Liver (tissue), 9 donors: Measurements from ENCODE around the gene CIB4. TPM values are rescaled to one million over a fixed set of nuclear protein-coding genes. Genes with fewer than 3 reads are reported as not detected.

Experiments used
- DNase-seq: peaks from one replicate; pipeline ENCODE4 v3.0.0-alpha.2; 2017; ENCODE audit warnings: low spot score
- H3K27ac ChIP-seq, 2 donors: one replicate each; pipeline ENCODE4 v1.7.0; 2013; ENCODE audit warnings: inconsistent platforms in 2 of 2, low read length in 2 of 2, control low read depth in 1 of 2, low read depth in 1 of 2, mild to moderate bottlenecking in 1 of 2
- H3K27me3 ChIP-seq, 4 donors: one replicate each; pipeline versions ENCODE4 v1.6.1 to v1.7.0; 2013; ENCODE audit warnings: low read length in 3 of 4, inconsistent platforms in 1 of 4, mild to moderate bottlenecking in 1 of 4, moderate library complexity in 1 of 4; ENCODE audit not compliant: control insufficient read depth in 4 of 4, insufficient read depth in 4 of 4
- H3K36me3 ChIP-seq, 4 donors: one replicate each; pipeline versions ENCODE4 v1.6.1 to v1.7.0; 2013; ENCODE audit warnings: low read length in 3 of 4, mild to moderate bottlenecking in 3 of 4, low read depth in 1 of 4, moderate library complexity in 1 of 4; ENCODE audit not compliant: control insufficient read depth in 4 of 4, insufficient read depth in 3 of 4
- H3K4me1 ChIP-seq, 4 donors: one replicate each; pipeline versions ENCODE4 v1.6.1 to v1.7.0; 2013; ENCODE audit warnings: low read length in 3 of 4, mild to moderate bottlenecking in 3 of 4, moderate library complexity in 1 of 4; ENCODE audit not compliant: control insufficient read depth in 4 of 4, insufficient read depth in 4 of 4
- H3K4me3 ChIP-seq, 3 donors: one replicate each; pipeline versions ENCODE4 v1.6.1 to v1.7.0; 2013; ENCODE audit warnings: low read length in 3 of 3, control low read depth in 1 of 3, low read depth in 1 of 3, mild to moderate bottlenecking in 1 of 3
- H3K9ac ChIP-seq, 2 donors: one replicate each; pipeline ENCODE4 v1.7.0; 2013; ENCODE audit warnings: low read length in 2 of 2, mild to moderate bottlenecking in 2 of 2, moderate library complexity in 2 of 2, control low read depth in 1 of 2, low read depth in 1 of 2
- H3K9me3 ChIP-seq, 4 donors: one replicate each; pipeline versions ENCODE4 v1.6.1 to v1.7.0; 2013; ENCODE audit warnings: low read length in 3 of 4; ENCODE audit not compliant: control insufficient read depth in 4 of 4
- EGR1 ChIP-seq, 2 donors: IDR thresholded peaks; 2 replicates each; pipeline ENCODE4 v1.6.1; 2016 to 2018; ENCODE audit warnings: antibody characterized with exemption in 2 of 2, low read depth in 2 of 2
- FOXA1 ChIP-seq: IDR thresholded peaks from 2 replicates; pipeline ENCODE4 v1.6.1; 2016; ENCODE audit warnings: antibody characterized with exemption
- FOXA2 ChIP-seq: IDR thresholded peaks from 2 replicates; pipeline ENCODE4 v1.6.1; 2016; ENCODE audit warnings: antibody characterized with exemption
- GABPA ChIP-seq, 2 donors: IDR thresholded peaks in 1 of 2; conservative IDR thresholded peaks in 1 of 2; 2 replicates each; pipeline ENCODE4 v1.6.1; 2016; ENCODE audit warnings: antibody characterized with exemption in 2 of 2, mild to moderate bottlenecking in 1 of 2, moderate library complexity in 1 of 2
- HNF4A ChIP-seq, 2 donors: conservative IDR thresholded peaks; 2 replicates each; pipeline ENCODE4 v1.6.1; 2016; ENCODE audit warnings: antibody characterized with exemption in 2 of 2, mild to moderate bottlenecking in 2 of 2
- HNF4G ChIP-seq: IDR thresholded peaks from 2 replicates; pipeline ENCODE4 v1.6.1; 2016; ENCODE audit warnings: antibody characterized with exemption
- JUND ChIP-seq, 2 donors: IDR thresholded peaks; 2 replicates each; pipeline ENCODE4 v1.6.1; 2016; ENCODE audit warnings: antibody characterized with exemption in 2 of 2
- NR2F2 ChIP-seq: IDR thresholded peaks from 2 replicates; pipeline ENCODE4 v1.6.1; 2016; ENCODE audit warnings: antibody characterized with exemption
- RAD21 ChIP-seq, 2 donors: IDR thresholded peaks; 2 replicates each; pipeline ENCODE4 v1.6.1; 2016; ENCODE audit warnings: antibody characterized with exemption in 2 of 2, mild to moderate bottlenecking in 2 of 2
- RXRA ChIP-seq, 2 donors: IDR thresholded peaks; 2 replicates each; pipeline ENCODE4 v1.6.1; 2017 to 2018; ENCODE audit warnings: antibody characterized with exemption in 2 of 2, mild to moderate bottlenecking in 1 of 2
- SP1 ChIP-seq: IDR thresholded peaks from 2 replicates; pipeline ENCODE4 v1.6.1; 2018; ENCODE audit warnings: antibody characterized with exemption, mild to moderate bottlenecking
- TAF1 ChIP-seq: conservative IDR thresholded peaks from 2 replicates; pipeline ENCODE4 v1.6.1; 2016; ENCODE audit warnings: antibody characterized with exemption, mild to moderate bottlenecking
- YY1 ChIP-seq: IDR thresholded peaks from 2 replicates; pipeline ENCODE4 v1.6.1; 2016; ENCODE audit warnings: antibody characterized with exemption, mild to moderate bottlenecking
- WGBS: extraction: QIAGEN DNeasy Blood & Tissue Kit; methylation state at CpG from one replicate; pipeline ENCODE4 v1.1.7; 2013; 5-methylcytosine and 5-hydroxymethylcytosine counted together
- polyA plus RNA-seq, 2 donors: library from polyadenylated mRNA; stranded (reverse) in 1 of 2; unstranded in 1 of 2; fragments of 200-250 nt in 1 of 2; fragments of >200 nt in 1 of 2; fragmentation: Nextera tagmentation in 1 of 2; extraction: Ambion mirVana in 1 of 2; gene quantifications; one replicate each; pipeline versions ENCODE4 v1.2.1 to v1.2.3, GENCODE V29; 2013 to 2015
- total RNA-seq, 2 donors: library from RNA; depleted of rRNA; stranded (reverse); fragments of >200 nt; gene quantifications; one replicate each; pipeline ENCODE4 v1.2.3, GENCODE V29; 2014
- TF ChIP-seq, protein P1 (sequence below): IDR thresholded peaks from 2 replicates; pipeline ENCODE4 v1.6.1; 2016; ENCODE audit warnings: antibody characterized with exemption
- TF ChIP-seq, protein P2 (sequence below): fragments of 150-350 bp; IDR thresholded peaks from 2 replicates; pipeline ENCODE4 v1.5.1; 2017; ENCODE audit warnings: improper control_type of control experiment, low read depth, low read length; ENCODE audit not compliant: missing input control
- TF ChIP-seq, protein P3 (sequence below): IDR thresholded peaks from 2 replicates; pipeline ENCODE4 v1.6.1; 2016; ENCODE audit warnings: antibody characterized with exemption
- TF ChIP-seq, protein P4 (sequence below): IDR thresholded peaks from 2 replicates; pipeline ENCODE4 v1.6.1; 2016; ENCODE audit warnings: antibody characterized with exemption
- TF ChIP-seq, protein P5 (sequence below): IDR thresholded peaks from 2 replicates; pipeline ENCODE4 v1.6.1; 2016; ENCODE audit warnings: antibody characterized with exemption, mild to moderate bottlenecking
- donor health status: healthy.
- donor health status: healthy.
- donor health status: healthy.
- donor health status: healthy.
- donor health status: healthy.

CIB4 gene
- total and polyA plus RNA-seq, 4 donors: not detected

DNA sequence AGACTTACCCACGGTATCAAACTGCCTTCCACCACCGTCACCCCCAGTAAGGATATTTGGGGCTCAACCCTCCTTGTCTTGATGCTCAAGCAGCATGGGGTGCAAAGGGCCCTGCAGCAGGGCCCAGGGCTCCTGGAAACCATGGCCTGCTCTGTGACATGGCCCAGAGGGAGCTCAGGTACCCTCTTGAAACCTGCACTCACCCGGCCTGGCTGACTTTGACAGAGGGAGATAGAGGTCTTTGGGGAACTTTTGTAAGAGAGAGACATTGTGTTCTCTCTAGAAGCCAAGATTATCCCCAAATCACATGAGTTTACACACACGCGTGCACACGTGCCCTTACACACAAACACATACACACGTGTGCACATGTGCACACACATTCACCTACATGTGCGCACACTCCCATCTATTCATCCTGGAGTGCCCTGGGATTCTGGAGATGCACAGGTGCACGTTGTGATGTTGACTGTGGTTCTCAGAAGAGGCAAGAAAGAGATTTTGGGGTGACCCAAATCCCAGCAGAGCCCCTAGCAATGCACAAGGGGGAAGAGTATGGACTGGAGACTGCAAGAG, 31.7 kb upstream of the CIB4 start:
- Histone ChIP-seq H3K27ac (no peak overlapping the region), H3K36me3 (no peaks in the 10 kb centered on the region), H3K4me3 (no peak overlapping the region), H3K4me1 (no peaks in the 10 kb centered on the region), H3K9ac (no peak overlapping the region), H3K9me3 (peaks cover 0 to 5% (median 2%) of the 10 kb centered on the region in 4 donors), H3K27me3 (peaks cover 0 to 4% (median 0%) of the 10 kb centered on the region in 4 donors)
- no peak for DNase-seq
- TF ChIP-seq JUND (IDR thresholded peaks at IDR 0.05) (no peak), NR2F2 (no peak), EGR1 (IDR thresholded peaks at IDR 0.05; ENCODE audit: low read depth in 2 of 2) (no peak), TAF1 (no peak), HNF4G (no peak), GABPA (IDR thresholded peaks at IDR 0.05 in 1 of 2, conservative IDR thresholded peaks at IDR 0.05 in 1 of 2) (no peak), FOXA2 (no peak), HNF4A (conservative IDR thresholded peaks at IDR 0.05) (no peak), SP1 (no peak), RXRA (IDR thresholded peaks at IDR 0.05) (no peak), YY1 (no peak), FOXA1 (no peak), RAD21 (IDR thresholded peaks at IDR 0.05) (no peak)
- TF ChIP-seq, protein P1, sequence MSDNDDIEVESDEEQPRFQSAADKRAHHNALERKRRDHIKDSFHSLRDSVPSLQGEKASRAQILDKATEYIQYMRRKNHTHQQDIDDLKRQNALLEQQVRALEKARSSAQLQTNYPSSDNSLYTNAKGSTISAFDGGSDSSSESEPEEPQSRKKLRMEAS: no peak
- TF ChIP-seq, protein P2, sequence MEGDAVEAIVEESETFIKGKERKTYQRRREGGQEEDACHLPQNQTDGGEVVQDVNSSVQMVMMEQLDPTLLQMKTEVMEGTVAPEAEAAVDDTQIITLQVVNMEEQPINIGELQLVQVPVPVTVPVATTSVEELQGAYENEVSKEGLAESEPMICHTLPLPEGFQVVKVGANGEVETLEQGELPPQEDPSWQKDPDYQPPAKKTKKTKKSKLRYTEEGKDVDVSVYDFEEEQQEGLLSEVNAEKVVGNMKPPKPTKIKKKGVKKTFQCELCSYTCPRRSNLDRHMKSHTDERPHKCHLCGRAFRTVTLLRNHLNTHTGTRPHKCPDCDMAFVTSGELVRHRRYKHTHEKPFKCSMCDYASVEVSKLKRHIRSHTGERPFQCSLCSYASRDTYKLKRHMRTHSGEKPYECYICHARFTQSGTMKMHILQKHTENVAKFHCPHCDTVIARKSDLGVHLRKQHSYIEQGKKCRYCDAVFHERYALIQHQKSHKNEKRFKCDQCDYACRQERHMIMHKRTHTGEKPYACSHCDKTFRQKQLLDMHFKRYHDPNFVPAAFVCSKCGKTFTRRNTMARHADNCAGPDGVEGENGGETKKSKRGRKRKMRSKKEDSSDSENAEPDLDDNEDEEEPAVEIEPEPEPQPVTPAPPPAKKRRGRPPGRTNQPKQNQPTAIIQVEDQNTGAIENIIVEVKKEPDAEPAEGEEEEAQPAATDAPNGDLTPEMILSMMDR: no peak
- TF ChIP-seq, protein P3, sequence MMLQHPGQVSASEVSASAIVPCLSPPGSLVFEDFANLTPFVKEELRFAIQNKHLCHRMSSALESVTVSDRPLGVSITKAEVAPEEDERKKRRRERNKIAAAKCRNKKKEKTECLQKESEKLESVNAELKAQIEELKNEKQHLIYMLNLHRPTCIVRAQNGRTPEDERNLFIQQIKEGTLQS: no peak
- TF ChIP-seq, protein P4, sequence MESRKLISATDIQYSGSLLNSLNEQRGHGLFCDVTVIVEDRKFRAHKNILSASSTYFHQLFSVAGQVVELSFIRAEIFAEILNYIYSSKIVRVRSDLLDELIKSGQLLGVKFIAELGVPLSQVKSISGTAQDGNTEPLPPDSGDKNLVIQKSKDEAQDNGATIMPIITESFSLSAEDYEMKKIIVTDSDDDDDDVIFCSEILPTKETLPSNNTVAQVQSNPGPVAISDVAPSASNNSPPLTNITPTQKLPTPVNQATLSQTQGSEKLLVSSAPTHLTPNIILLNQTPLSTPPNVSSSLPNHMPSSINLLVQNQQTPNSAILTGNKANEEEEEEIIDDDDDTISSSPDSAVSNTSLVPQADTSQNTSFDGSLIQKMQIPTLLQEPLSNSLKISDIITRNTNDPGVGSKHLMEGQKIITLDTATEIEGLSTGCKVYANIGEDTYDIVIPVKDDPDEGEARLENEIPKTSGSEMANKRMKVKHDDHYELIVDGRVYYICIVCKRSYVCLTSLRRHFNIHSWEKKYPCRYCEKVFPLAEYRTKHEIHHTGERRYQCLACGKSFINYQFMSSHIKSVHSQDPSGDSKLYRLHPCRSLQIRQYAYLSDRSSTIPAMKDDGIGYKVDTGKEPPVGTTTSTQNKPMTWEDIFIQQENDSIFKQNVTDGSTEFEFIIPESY: no peak
- TF ChIP-seq, protein P5, sequence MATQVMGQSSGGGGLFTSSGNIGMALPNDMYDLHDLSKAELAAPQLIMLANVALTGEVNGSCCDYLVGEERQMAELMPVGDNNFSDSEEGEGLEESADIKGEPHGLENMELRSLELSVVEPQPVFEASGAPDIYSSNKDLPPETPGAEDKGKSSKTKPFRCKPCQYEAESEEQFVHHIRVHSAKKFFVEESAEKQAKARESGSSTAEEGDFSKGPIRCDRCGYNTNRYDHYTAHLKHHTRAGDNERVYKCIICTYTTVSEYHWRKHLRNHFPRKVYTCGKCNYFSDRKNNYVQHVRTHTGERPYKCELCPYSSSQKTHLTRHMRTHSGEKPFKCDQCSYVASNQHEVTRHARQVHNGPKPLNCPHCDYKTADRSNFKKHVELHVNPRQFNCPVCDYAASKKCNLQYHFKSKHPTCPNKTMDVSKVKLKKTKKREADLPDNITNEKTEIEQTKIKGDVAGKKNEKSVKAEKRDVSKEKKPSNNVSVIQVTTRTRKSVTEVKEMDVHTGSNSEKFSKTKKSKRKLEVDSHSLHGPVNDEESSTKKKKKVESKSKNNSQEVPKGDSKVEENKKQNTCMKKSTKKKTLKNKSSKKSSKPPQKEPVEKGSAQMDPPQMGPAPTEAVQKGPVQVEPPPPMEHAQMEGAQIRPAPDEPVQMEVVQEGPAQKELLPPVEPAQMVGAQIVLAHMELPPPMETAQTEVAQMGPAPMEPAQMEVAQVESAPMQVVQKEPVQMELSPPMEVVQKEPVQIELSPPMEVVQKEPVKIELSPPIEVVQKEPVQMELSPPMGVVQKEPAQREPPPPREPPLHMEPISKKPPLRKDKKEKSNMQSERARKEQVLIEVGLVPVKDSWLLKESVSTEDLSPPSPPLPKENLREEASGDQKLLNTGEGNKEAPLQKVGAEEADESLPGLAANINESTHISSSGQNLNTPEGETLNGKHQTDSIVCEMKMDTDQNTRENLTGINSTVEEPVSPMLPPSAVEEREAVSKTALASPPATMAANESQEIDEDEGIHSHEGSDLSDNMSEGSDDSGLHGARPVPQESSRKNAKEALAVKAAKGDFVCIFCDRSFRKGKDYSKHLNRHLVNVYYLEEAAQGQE: no peak
- WGBS: 88% methylated on average over 9 of the region's 9 CpGs
